Measurements from ENCODE around the gene BIRC3.

The BIRC3 gene

DNA sequence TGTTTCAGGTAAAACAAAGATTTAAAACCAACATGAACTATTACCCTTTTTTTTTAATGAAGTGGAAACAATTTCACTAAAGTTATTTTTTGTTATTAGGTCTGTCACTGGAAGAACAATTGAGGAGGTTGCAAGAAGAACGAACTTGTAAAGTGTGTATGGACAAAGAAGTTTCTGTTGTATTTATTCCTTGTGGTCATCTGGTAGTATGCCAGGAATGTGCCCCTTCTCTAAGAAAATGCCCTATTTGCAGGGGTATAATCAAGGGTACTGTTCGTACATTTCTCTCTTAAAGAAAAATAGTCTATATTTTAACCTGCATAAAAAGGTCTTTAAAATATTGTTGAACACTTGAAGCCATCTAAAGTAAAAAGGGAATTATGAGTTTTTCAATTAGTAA lies 60.6 kb downstream of the BIRC3 start:
- DNase-seq, result no peak

- DNase-seq, result no peak
Measured at GRCh38 chr11:102378818-102379217, 61.5 kb downstream of the BIRC3 start.

GRCh38 chr11:102382384-102382783 lies 65.1 kb downstream of the BIRC3 start:
- DNase-seq, result no peak

GRCh38 chr11:102383839-102384238 lies 66.6 kb downstream of the BIRC3 start:
- no peak for DNase-seq

- no peak for DNase-seq
Measured at GRCh38 chr11:102384419-102385079, 67.3 kb downstream of the BIRC3 start.

- no peak for DNase-seq
Measured at GRCh38 chr11:102385085-102386007, 68.1 kb downstream of the BIRC3 start.

DNA sequence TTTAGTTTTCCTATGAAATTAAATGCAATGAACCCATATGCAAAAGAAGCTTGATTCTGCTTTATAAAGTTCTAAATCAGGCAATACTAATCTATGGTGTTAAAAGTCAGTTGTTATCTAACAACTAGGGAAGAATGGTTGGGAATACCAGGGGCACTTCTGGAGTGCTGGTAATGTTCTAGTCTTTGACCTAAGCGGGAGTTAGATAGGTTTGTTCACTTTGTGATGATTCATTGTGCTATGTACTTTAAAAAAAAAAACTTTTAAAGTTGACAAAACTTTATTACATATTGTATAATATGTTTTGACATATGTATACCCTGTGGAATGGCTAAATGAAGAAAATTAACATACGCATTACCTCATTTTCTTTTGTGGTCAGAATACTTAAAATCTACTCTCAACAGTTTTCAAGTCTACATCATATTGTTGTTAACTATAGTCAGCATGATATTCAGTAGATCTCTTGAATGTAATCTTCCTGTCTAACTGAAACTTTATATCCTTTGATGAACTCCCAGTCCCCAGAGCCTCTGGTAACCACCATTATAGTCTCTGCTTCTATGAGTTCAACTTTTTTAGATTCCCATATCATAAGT lies 69.0 kb downstream of the BIRC3 start:
- no peak for DNase-seq

- no peak for DNase-seq
Measured at GRCh38 chr11:102387043-102387781, 69.9 kb downstream of the BIRC3 start.
